Tibial nerve (tissue), 3 donors: ENCODE measurements around the gene CARD18.

Experiments used
- CTCF ChIP-seq, 5 experiments: fragments of 200-600 bp in 3 of 5; fragments of 450-650 bp in 2 of 5; sonication (generic) in 3 of 5; IDR thresholded peaks; one replicate each; pipeline ENCODE4 v1.5.1; 2016 to 2019; ENCODE audit warnings: antibody characterized with exemption in 5 of 5, mild to moderate bottlenecking in 3 of 5, moderate library complexity in 2 of 5
- POLR2A ChIP-seq, 2 donors: fragments of 450-650 bp; IDR thresholded peaks; one replicate each; pipeline ENCODE4 v1.6.1; 2017; ENCODE audit warnings: antibody characterized with exemption in 2 of 2, mild to moderate bottlenecking in 2 of 2, moderate library complexity in 2 of 2

DNA sequence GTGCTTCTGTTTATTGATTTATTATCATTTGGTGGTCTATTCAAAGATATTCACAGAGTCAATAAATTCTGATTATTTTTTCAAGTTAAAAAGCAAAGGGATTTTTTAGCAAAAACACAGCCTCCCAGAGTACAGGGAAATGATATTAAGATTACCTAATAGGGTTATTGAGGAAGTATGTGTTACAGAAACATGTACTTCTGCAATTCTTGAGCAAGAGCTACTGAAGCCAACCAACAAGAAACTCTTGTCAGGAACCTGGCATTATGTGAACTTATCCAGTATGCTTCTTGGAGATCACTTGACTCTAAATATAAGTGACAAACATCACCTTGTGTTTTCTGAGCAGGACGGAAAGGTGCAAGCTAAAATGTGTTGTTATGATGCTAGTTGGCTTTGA is 42.0 kb upstream of the CARD18 start:
- TF ChIP-seq CTCF (IDR thresholded peaks at IDR 0.05), result no peak
- TF ChIP-seq POLR2A (IDR thresholded peaks at IDR 0.05), result no peak
